HG03571 (cell line): ENCODE measurements around the gene EME1.
"Not testable (repeated sequence)": the region's sequence is repeated elsewhere in the genome, so short reads cannot be mapped to it uniquely, and the experiment has no call there.

Experiments used
- ATAC-seq: cut with Tn5 transposase; IDR thresholded peaks from one replicate; pipeline ENCODE4 v1.9.1; 2021; ENCODE audit not compliant: unreplicated experiment

EME1 gene, protein sequence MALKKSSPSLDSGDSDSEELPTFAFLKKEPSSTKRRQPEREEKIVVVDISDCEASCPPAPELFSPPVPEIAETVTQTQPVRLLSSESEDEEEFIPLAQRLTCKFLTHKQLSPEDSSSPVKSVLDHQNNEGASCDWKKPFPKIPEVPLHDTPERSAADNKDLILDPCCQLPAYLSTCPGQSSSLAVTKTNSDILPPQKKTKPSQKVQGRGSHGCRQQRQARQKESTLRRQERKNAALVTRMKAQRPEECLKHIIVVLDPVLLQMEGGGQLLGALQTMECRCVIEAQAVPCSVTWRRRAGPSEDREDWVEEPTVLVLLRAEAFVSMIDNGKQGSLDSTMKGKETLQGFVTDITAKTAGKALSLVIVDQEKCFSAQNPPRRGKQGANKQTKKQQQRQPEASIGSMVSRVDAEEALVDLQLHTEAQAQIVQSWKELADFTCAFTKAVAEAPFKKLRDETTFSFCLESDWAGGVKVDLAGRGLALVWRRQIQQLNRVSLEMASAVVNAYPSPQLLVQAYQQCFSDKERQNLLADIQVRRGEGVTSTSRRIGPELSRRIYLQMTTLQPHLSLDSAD

DNA sequence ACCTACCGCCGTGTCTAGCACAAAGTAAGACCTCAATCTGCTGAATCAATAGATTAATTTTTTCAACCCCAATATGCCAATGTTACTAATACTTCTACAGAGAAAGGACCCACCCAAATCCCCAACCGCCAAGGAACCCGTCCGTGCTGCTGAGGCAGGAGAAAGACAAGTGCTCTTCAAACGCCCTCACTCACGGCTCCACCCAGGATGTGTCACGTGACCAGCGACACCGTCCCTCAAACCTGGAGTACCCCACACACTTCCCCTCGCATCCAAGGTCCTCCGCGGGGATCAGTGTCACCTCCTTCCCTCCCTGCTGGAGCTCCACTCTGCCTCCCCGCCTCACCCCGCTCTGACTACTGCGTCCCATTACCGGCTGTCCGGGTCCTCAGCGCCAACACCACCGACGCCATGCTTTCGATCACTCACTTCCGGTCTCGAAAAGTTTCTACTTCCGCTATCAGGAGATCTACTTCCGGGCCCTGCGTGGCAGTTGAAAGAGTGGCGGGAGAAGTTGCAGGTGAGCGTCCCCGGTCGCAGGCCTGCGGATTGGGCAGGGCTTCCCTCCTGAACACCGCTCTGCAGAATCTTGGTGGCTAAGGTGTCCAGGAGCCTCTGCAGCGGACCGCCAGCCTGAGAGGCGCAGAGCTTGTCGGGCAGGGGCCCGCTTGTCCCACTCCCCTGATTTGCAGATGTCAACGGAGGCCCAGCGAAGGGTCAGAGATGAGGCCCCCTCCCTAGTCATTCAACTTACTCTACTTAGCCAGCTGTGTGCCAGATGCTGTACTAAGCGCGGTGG, at the start of gene EME1, which contains the start of gene MRPL27:
TSS of gene EME1 (plus strand) at position 472 of the 799 bp plus-strand sequence. CDS start 1,980 bp downstream, outside the sequence.
TSS of gene MRPL27 (minus strand) at position 427 of the 799 bp plus-strand sequence. CDS start at position 413, 14 bp downstream.
- peak; percentile 72 for ATAC-seq

DNA sequence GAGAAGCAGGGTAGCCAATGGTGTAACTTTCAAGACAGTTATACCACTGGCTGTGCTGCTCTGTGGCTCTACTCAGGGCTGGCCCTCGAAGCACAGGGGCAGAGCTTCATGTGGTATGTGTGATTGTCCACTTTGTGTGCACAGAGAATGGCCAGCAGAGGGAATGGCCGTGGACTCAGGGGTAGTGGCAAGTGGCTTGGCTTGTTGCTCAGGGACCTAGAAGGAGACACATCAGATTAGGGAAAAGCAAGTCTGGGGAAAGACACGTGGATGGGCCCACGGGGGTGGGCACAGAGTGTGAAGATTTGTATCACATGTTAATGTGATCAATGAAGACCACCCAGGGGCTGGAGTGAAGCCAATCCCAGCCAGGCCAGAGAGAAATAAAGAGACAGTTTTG, 47.1 kb upstream of the EME1 start:
- ATAC-seq = no peak

DNA sequence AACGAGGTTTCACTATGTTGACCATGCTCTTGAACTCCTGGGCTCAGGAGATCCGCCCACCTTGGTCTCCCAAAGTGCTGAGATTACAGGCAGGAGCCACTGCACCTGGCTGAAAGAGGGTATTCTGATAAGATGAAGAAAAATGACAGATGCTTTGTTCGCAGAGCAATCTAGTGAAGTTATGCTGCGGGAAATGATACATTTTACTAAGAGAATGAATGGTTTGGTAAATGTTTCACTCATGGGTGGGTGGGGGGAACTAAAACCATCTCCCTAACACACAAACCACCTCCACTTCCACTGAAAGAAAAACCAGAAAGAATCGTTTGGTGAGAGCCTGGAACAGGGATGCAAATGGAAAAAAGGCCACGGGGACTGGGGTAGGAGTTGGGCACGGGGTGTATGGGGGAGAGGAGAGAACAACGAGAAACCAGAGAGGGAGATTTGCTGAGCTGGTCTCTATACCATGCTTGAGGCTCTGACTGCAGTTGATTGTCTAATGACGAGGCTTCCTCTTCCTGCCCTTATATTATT, 46.1 kb upstream of the EME1 start:
- no peak for ATAC-seq

DNA sequence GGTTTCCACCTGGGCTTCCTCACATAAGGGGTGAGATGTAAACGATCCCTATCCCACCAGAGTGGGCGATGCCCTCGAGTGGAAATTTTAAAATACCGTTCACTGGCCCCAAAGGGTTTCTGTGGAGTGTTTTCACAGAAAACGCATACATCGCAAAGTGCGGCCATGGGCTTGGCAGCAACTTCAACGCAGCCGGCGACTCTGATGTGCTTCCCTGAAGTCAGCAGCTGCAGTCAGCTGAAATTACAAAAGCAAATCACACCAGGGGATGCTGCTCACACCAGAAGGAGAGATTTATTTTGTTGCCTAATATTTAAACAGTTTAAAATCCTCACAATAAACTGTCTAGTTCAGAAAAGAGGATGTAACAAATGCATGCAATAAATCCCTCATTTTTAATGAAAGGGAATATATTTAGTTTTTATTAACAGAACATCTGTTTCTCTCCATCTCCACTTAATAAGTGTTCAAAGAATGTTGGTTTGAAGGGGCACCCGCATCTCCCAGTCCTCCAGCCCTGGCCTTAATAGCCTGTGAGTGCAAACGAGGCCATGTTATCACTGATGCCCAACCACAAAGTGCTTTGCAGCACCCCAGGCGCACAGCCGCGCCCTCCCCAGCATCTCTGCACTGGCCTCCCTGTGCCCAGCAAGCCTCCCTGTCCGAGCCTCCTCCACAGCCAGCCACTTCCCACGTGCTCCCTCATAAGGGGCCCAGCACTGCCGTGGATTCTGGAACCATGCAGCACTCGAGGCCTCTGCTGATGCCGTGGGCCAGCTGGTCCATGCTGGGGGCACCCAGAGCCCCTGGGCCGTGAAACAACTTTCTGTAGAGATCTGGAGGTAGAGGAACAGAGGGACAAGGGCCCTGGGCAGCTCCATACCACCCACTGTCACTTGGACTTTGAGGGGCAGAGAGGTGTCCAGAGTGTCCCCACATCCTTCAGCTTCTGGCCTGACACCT, 44.4 kb upstream of the EME1 start:
- no peak for ATAC-seq

DNA sequence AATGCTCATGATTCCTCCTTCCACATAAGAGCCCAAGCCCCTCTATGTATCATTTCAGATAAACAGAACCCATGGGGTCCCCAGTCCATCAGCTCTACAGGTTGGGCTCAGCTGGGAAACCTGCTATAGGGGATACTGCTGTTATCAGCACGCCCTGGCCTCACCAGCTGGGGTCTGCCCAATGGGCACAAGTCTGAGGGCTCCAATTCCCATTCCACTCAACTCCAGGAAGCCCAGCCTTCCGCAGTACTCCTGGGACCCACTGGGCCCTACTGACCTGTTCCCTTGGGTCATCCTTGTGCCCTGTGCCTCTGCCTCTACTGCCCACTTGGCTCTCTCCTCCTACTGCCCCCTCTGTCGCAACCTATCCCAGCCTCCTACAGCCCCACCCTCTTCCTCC, 43.3 kb upstream of the EME1 start:
- no peak for ATAC-seq

DNA sequence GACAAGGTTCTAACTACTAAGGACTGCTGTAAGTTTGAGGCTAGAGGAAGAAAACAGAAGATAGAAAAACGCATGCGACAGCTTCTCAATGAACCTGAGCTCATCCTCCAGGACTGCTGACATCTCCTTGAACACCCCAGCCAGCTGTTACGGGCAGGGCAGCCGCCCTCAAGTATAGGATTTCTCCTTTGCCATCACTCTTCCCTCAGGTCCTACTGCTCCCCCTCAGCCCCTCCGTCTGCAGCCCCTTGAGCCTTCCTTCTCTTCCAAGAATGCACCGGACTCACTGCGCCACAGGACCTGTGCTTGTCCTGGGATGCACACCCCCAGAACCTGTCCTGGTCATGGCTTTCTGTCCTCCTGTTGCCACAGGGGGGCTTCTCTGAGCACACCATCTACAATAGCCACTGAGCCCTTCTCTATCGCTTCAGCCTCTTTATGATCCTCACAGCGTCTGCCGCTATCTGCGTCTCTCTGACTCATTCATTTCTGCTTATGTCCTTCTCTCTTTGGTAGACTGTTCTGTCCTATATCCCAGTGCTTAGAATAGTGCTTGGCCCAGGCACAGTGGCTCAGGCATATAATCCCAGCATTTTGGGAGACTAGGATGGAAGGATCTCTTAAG, 42.8 kb upstream of the EME1 start:
- ATAC-seq = no peak

DNA sequence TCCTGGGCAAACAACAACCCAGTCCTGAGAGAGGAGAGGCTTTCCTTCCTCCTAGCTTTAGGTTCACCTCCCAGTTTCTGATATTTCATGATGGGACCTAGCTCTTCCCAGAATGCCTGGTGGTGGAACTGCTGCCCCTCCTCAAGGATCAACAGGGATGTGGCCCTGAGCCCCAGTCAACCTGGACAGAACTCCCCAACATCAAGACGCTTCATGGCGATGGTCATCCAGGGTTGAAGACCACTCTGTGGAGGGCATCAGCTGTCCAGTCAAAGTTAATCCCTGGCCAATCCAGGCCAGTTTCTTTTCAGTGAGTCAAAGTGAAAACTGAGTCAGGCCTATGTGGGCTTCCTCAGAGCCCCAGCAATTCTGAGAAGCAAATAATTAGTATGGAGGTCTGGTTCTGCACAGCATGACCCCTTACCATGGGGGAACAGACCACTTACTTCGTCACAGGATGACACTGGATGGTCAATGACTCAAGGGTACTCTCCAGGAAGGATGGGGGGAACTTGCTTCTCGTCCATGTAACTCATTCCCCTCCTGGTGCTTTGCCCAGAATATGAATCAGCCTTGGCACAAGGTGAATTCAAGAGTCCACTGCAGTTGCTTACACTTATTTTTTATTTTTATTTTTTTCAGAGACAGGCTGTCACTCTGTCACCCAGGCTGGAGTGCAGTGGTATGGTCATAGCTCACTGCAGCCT, 41.8 kb upstream of the EME1 start:
- ATAC-seq = no peak

DNA sequence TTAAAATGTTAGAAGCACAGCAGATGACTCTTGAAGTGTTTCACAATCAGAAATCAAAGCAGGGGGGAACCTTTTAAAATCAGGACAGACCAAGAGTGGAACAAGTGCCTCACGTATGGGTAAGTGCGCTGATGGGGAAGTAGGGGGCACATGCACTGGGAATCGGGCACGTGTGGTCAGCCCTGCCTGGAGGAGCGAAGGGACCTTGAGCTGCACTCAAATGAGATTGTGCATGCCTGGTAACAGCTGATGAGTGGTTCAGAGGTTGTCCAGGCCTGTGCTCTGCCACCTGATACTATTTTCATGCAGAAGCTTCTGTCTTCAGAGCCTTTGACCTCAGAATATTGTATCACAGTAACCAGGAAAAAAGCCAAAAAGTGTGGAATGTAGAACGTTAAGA, 40.8 kb upstream of the EME1 start:
- no peak for ATAC-seq

DNA sequence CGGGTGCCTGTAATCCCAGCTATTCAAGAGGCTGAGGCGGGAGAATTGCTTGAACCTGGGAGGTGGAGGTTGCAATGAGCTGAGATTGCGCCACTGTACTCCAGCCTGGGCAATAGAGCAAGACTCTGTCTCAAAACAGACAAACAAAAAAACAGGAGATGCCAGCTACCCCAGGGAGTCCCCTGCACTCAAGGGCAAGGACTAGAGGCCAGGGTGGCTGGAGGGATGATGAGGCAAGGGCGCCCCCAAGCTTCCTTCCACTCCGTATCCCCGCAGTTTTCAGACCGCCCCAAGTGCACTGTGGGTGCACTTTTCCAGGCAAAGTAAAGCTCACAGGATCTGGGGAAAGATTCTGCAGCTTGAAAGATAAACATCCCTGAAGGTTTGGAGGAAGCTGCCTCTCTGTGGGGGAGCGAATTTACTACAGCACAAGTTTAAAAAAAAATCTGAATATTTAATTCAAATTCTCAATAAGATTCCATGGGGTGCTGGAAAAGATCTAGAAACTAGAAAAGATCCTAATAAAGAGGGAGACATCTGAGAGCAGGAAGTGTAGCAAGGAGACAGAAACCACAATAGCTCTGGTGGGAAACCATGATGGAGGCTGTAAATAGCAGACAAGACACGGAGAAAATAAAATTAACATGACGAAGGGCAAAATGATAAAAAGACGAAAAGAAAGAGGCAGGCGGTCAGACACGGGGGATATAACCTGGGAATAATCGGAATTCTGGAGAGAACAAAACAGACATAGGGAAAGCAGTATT, 39.6 kb upstream of the EME1 start:
- ATAC-seq = not testable (repeated sequence)

DNA sequence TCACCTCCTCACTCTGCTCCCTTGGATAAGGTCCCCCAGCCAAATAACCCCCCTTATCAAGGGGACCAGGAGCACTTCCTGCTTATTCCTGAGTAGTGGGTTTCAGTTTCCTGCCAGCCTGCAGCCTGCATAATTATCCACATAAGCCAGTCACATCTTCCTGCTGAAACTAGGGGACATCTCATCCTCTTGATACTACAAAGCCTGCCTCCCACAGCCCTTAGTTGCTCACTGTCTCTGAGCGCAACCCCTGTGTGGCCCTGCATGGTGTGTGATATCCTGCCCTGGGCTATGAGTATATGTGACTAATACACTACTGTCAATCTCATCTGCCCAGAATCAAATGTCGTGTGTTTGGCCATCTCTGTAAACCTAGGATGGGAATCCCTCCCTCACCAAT, 35.1 kb upstream of the EME1 start:
- no peak for ATAC-seq

DNA sequence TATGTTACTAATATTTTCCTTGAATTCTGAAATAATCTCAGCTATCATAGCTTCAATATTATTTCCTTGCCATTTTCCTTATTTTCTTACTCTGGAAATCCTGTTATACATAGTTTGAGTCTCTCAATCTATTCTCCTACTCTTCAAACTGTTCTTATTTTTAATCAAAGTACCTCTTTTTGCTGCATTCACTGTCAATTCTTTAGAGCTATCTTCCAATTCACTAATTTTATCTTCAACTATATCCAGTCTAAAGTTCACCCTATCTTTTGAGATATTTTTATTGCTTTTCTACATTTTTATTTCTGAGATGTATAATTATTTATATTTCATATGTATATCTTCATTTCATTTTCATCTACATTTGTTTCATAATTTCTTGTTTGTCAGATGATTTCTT, 34.4 kb upstream of the EME1 start:
- ATAC-seq = no peak

DNA sequence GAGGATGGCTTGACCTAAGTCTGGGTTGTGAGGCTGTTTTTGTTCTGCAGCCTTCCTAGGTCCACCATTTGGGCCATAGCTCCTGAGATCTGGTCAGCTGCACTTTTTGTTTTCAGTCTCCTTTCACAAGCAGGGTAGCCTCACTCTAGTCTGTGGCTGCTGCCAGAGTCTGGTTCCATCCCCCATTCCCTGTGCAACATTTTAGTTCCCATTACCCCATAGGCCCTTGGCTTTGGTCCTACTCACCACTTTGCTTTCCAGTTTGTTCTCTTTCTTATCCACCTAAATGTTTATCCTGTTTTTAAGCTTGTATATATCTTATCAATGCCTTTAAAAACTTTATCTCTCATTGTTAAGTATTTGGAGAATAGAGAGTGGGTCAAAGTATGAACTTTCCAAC, 33.6 kb upstream of the EME1 start:
- no peak for ATAC-seq

DNA sequence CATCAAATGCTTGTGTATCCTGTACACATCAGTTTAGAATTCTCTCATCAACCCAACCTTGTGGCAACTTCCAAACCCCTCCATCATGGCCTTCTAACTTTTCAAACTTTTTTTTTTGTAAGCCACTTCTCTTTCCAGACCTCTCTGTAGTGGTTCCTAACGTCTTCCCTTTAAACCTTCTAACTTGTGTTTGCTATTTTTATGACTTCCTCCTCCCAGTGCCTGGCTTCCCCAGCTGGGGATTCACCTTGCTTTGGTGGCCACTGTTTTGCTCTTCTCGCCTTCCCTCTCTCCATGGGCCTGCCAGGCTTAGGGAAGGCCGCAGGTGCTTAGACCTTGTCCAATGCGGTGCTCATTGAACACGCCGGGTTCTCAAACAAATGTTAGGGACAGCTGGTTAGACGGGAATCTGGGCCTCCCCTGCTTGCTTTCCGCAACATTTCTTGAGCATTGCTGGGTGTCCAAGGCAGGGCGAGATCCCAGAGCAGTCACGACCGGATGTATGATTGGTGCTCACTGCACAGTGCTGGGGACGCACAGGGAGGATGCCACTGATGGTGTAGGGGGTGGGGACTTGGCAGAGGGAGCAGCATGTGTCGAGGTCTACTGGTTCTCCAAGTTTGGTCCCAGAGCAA, 28.2 kb upstream of the EME1 start:
- ATAC-seq = no peak

DNA sequence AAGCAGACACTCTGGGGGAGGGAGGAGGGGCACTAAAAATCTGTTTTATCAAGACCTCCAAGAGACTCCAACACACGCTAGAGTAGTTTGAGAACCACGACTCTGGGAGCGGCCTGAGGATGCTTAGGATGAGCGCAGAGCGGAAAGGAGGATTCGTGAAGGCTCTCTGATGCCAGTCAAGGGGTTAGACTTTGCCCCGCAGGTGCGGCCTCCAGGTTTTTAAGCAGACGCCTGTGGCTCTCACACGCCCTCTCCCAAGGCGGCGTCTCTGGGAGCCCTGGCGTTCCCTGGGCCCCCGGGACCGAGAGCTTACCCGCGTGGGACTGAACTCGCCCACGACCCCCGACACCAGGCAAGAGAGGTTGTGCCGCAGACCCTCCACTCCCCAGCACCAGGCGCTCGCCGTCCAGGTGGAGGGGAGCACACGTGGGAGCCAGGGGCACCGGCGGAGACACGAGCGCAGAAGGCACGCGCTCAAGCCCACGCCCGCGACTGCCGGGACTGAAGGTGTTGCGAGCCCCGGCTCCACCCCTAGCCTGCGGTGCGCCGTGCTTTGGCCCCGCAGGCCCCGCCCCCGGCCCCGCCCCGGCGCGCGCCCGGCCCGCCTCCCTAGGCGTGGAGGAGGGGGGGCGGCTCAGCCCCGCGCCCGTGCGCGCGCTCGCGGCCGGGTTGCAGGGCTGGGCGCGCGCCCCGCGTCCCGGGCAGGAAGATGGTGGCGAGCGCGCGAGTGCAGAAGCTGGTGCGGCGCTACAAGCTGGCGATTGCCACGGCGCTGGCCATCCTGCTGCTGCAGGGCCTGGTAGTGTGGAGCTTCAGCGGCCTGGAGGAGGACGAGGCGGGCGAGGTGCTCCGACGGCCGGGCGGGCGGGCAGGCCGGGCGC, 27.4 kb upstream of the EME1 start, which contains the start of gene XYLT2:
TSS of gene XYLT2 (plus strand) at position 695 of the 881 bp plus-strand sequence. CDS start at position 710, 15 bp downstream.
- ATAC-seq = peak; percentile 71

DNA sequence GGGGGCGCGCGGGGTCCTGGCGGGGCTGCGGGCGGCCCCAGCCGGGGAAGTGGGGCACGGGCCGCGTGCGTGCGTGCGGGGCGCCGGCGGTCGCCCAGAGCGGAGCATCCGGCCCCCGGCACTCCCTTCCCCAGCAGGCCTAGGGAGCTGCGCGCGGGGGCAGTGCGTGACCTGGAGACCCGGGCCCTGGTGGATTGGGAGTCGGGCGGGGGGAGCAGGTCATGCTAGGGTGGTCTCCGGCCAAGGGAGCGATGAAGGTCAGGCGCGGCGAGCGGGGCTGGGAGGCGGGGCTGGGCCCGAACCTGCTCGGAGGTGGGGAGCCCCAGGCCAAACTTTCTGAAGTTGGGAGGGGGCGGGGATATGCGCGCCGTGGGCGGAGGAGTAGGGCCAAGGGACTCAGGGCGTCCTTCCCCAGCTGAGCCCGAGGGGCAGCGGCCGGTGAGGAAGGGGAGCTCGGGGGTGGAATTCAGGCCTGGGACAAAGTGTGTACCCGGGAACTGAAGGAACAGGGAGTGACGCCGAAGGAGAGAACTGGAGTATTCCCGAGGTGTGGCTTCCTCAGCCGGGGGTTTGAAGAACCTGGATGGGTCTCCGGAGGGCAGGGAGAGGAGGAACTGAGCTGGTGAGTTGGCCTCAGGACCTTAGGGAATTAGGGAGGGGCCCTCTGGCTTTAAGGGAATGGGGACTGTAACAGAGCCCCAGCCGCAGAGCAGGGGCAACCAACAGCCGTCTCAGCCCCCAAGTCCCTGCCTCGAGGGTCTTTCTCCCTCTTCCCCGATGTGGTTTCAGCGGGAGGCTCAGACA, 26.5 kb upstream of the EME1 start:
- ATAC-seq = peak; percentile 28
